Measurements from ENCODE around the gene MS4A4E. TPM values are rescaled to one million over a fixed set of nuclear protein-coding genes. Genes with fewer than 3 reads are reported as not detected.

MS4A4E gene
- total RNA-seq, 1 experiment from 2014 or later, result not detected

- ATAC-seq (no peak), DNase-seq (ENCODE audit: low spot score) (no peak)
- ChIA-PET POLR2A (interaction anchor here (0.6 kb wide), 1 partner anchor 60 kb away, joined by 3 read pairs; no protein-coding TSS in a partner anchor), CTCF (interaction anchor here (0.8 to 2.8 kb wide), 7 partner anchors 14 to 369 kb away, joined by 3 to 70 read pairs (median 8); no protein-coding TSS in a partner anchor)
- Mint-ChIP-seq H3K27ac (no peak overlapping the region), H3K9me3 (peaks cover 28% of the 10 kb centered on the region), H3K4me1 (0 out of 2 replicates have a peak, but pooled peaks cover 5% of the 10 kb centered on the region), H3K4me3 (no peak overlapping the region), H3K36me3 (peaks cover 19% of the 10 kb centered on the region), H3K27me3 (ENCODE audit: low read depth) (no peaks in the 10 kb centered on the region; the same call in 1 of the 2 replicates)
- TF ChIP-seq NFE2L1 (CRISPR knock-in tag; IDR thresholded peaks at IDR 0.05) (no peak), MXD4 (CRISPR knock-in tag; IDR thresholded peaks at IDR 0.05; ENCODE audit: borderline replicate concordance) (no peak), PRRX2 (CRISPR knock-in tag; IDR thresholded peaks at IDR 0.05) (no peak), NR2C2 (CRISPR knock-in tag; IDR thresholded peaks at IDR 0.05) (no peak)
- TF ChIP-seq, protein P1, sequence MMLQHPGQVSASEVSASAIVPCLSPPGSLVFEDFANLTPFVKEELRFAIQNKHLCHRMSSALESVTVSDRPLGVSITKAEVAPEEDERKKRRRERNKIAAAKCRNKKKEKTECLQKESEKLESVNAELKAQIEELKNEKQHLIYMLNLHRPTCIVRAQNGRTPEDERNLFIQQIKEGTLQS (CRISPR knock-in tag; conservative IDR thresholded peaks at IDR 0.05), result no peak
- TF ChIP-seq, protein P2, sequence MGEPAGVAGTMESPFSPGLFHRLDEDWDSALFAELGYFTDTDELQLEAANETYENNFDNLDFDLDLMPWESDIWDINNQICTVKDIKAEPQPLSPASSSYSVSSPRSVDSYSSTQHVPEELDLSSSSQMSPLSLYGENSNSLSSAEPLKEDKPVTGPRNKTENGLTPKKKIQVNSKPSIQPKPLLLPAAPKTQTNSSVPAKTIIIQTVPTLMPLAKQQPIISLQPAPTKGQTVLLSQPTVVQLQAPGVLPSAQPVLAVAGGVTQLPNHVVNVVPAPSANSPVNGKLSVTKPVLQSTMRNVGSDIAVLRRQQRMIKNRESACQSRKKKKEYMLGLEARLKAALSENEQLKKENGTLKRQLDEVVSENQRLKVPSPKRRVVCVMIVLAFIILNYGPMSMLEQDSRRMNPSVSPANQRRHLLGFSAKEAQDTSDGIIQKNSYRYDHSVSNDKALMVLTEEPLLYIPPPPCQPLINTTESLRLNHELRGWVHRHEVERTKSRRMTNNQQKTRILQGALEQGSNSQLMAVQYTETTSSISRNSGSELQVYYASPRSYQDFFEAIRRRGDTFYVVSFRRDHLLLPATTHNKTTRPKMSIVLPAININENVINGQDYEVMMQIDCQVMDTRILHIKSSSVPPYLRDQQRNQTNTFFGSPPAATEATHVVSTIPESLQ (CRISPR knock-in tag; IDR thresholded peaks at IDR 0.05), result no peak
- TF ChIP-seq, protein P3, sequence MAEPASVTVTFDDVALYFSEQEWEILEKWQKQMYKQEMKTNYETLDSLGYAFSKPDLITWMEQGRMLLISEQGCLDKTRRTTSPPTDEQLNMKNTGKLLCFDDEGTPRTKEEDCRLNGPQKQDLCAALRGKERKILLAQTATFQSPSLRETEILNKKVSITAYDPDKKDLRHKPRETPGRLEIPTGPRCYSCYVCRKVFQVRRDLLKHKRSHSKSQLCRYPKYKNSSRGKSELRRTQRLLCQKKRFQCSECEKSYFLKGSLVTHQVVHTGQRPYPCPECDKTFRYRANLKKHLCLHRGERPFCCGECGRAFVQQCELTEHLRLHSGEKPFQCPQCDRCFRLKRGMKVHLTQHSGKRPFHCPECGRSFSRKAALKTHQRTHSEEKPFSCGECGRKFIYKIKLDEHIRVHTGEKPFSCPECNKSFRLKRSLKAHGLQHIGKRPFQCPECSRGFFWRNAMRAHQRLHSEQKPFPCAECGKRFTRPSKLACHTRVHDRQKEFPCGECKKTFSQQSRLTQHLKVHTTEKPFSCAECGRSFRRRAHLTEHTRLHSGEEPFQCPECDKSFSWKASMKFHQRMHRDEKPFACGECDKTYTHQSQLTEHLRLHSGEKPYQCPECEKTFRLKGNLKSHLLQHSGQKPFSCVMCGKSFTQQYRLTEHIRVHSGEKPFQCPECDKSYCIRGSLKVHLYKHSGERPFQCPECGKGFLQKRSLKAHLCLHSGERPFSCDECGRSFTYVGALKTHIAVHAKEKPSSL (CRISPR knock-in tag; conservative IDR thresholded peaks at IDR 0.05), result no peak
Measured at GRCh38 chr11:60264644-60265043, 21.7 kb upstream of the MS4A4E start.

- ChIA-PET POLR2A (no interaction called here), CTCF (interaction anchor here (1.9 to 2.8 kb wide), 2 partner anchors 12 to 83 kb away, joined by 5 to 70 read pairs; no protein-coding TSS in a partner anchor)
- DNase-seq (ENCODE audit: low spot score) (no peak), ATAC-seq (no peak)
- Mint-ChIP-seq H3K27ac (no peak overlapping the region), H3K27me3 (ENCODE audit: low read depth) (no peaks in the 10 kb centered on the region), H3K9me3 (peaks cover 35% of the 10 kb centered on the region), H3K4me3 (no peak overlapping the region), H3K4me1 (0 out of 2 replicates have a peak, but pooled peaks cover 5% of the 10 kb centered on the region), H3K36me3 (peaks cover 19% of the 10 kb centered on the region)
- TF ChIP-seq RORB (CRISPR knock-in tag; IDR thresholded peaks at IDR 0.05) (no peak), ATF2 (CRISPR knock-in tag; IDR thresholded peaks at IDR 0.05; ENCODE audit: borderline replicate concordance, low read depth) (no peak)
Measured at GRCh38 chr11:60263402-60263801, 20.5 kb upstream of the MS4A4E start.

- H3K4me1 Mint-ChIP-seq, result 0 out of 2 replicates have a peak, but pooled peaks cover 5% of the 10 kb centered on the region
- peaks cover 49% of the 10 kb centered on the region for H3K9me3 Mint-ChIP-seq
- ATAC-seq (no peak), DNase-seq (ENCODE audit: low spot score) (no peak)
- ChIA-PET CTCF (no interaction called here), POLR2A (no interaction called here)
- peaks cover 19% of the 10 kb centered on the region for H3K36me3 Mint-ChIP-seq
- no peak overlapping the region for H3K27ac Mint-ChIP-seq
- no peaks in the 10 kb centered on the region for H3K27me3 Mint-ChIP-seq (ENCODE audit: low read depth)
- no peak overlapping the region for H3K4me3 Mint-ChIP-seq
- TF ChIP-seq, protein P4, sequence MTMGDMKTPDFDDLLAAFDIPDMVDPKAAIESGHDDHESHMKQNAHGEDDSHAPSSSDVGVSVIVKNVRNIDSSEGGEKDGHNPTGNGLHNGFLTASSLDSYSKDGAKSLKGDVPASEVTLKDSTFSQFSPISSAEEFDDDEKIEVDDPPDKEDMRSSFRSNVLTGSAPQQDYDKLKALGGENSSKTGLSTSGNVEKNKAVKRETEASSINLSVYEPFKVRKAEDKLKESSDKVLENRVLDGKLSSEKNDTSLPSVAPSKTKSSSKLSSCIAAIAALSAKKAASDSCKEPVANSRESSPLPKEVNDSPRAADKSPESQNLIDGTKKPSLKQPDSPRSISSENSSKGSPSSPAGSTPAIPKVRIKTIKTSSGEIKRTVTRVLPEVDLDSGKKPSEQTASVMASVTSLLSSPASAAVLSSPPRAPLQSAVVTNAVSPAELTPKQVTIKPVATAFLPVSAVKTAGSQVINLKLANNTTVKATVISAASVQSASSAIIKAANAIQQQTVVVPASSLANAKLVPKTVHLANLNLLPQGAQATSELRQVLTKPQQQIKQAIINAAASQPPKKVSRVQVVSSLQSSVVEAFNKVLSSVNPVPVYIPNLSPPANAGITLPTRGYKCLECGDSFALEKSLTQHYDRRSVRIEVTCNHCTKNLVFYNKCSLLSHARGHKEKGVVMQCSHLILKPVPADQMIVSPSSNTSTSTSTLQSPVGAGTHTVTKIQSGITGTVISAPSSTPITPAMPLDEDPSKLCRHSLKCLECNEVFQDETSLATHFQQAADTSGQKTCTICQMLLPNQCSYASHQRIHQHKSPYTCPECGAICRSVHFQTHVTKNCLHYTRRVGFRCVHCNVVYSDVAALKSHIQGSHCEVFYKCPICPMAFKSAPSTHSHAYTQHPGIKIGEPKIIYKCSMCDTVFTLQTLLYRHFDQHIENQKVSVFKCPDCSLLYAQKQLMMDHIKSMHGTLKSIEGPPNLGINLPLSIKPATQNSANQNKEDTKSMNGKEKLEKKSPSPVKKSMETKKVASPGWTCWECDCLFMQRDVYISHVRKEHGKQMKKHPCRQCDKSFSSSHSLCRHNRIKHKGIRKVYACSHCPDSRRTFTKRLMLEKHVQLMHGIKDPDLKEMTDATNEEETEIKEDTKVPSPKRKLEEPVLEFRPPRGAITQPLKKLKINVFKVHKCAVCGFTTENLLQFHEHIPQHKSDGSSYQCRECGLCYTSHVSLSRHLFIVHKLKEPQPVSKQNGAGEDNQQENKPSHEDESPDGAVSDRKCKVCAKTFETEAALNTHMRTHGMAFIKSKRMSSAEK (CRISPR knock-in tag; IDR thresholded peaks at IDR 0.05; ENCODE audit: borderline replicate concordance), result no peak
- TF ChIP-seq, protein P2 (CRISPR knock-in tag; IDR thresholded peaks at IDR 0.05), result no peak
- TF ChIP-seq CREB1 (CRISPR knock-in tag; IDR thresholded peaks at IDR 0.05) (no peak), FOXP4 (CRISPR knock-in tag; IDR thresholded peaks at IDR 0.05) (no peak), HMGA2 (CRISPR knock-in tag; IDR thresholded peaks at IDR 0.05) (no peak)
- TF ChIP-seq, protein P5, sequence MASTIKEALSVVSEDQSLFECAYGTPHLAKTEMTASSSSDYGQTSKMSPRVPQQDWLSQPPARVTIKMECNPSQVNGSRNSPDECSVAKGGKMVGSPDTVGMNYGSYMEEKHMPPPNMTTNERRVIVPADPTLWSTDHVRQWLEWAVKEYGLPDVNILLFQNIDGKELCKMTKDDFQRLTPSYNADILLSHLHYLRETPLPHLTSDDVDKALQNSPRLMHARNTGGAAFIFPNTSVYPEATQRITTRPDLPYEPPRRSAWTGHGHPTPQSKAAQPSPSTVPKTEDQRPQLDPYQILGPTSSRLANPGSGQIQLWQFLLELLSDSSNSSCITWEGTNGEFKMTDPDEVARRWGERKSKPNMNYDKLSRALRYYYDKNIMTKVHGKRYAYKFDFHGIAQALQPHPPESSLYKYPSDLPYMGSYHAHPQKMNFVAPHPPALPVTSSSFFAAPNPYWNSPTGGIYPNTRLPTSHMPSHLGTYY (CRISPR knock-in tag; IDR thresholded peaks at IDR 0.05), result no peak
Measured at GRCh38 chr11:60261014-60261413, 18.1 kb upstream of the MS4A4E start.
